ENCODE results near the gene CTNNA3.

DNA sequence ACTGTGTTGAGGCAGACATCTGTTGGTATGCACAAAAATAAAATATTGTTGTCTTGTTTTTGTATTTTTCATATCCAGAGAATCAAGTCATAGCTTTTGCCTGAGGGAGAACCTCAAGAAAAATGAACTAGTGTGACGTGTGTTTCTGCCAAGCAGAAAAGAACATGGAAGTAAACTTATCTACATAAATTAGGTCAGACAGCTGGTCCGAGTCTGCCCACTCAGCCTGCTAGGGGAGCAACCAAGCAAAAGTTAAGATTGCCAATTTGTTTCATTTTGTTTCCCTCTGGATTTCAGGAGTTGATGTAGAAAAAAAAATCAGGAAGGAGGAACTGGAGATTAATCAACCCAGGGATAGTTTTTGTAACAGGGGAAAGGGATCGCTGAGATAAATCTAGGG is 1342.6 kb downstream of the CTNNA3 start:
- TF ChIP-seq, protein P1, sequence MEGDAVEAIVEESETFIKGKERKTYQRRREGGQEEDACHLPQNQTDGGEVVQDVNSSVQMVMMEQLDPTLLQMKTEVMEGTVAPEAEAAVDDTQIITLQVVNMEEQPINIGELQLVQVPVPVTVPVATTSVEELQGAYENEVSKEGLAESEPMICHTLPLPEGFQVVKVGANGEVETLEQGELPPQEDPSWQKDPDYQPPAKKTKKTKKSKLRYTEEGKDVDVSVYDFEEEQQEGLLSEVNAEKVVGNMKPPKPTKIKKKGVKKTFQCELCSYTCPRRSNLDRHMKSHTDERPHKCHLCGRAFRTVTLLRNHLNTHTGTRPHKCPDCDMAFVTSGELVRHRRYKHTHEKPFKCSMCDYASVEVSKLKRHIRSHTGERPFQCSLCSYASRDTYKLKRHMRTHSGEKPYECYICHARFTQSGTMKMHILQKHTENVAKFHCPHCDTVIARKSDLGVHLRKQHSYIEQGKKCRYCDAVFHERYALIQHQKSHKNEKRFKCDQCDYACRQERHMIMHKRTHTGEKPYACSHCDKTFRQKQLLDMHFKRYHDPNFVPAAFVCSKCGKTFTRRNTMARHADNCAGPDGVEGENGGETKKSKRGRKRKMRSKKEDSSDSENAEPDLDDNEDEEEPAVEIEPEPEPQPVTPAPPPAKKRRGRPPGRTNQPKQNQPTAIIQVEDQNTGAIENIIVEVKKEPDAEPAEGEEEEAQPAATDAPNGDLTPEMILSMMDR (conservative IDR thresholded peaks at IDR 0.05 in 1 of 2, IDR thresholded peaks at IDR 0.05 in 1 of 2; ENCODE audit: extremely low read depth in 1 of 2, insufficient read depth in 1 of 2, low read depth in 1 of 2, low read length in 2 of 2) = no peak
- no peak for TF ChIP-seq EZH2 (IDR thresholded peaks at IDR 0.05; ENCODE audit: borderline replicate concordance, low read length)

Data from mammary epithelial cell (primary cell).